ENCODE results near the gene UNC80.

The UNC80 gene

GRCh38 chr2:210046851-210047500, 275.3 kb downstream of the UNC80 start:
- no peak for DNase-seq
